Measurements from ENCODE around the gene PRIM1. TPM values are rescaled to one million over a fixed set of nuclear protein-coding genes. Genes with fewer than 3 reads are reported as not detected.
"Not testable (repeated sequence)": the region's sequence is repeated elsewhere in the genome, so short reads cannot be mapped to it uniquely, and the experiment has no call there.

The PRIM1 gene
- total RNA-seq = 12.7 and 16.2 TPM in 2 replicates

GRCh38 chr12:56751712-56752598, at the start of gene PRIM1:
PRIM1 (minus strand) TSS chr12:56752323; CDS start chr12:56752298, 25 bp downstream.
- peak; percentile 19 for DNase-seq (ENCODE audit: low read depth, low spot score)

- DNase-seq (ENCODE audit: low read depth, low spot score) = no peak
These were observed 48.1 kb upstream of the PRIM1 start for GRCh38 chr12:56800221-56800620.

- not testable (repeated sequence) for DNase-seq (ENCODE audit: low read depth, low spot score)
These were observed 47.2 kb upstream of the PRIM1 start for GRCh38 chr12:56799345-56799744.

DNA sequence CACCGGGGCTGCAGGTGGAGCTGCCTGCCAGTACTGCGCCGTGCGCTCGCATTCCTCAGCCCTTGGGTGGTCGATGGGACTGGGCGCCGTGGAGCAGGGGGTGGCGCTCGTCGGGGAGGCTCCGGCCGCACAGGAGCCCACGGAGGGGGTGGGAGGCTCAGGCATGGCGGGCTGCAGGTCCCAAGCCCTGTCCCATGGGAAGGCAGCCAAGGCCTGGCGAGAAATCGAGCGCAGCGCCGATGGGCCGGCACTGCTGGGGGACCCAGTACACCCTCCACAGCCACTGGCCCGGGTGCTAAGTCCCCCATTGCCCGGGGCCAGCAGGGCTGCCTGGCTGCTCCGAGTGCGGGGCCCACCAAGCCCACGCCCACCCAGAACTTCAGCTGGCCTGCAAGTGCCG, 43.7 kb upstream of the PRIM1 start:
- not testable (repeated sequence) for DNase-seq (ENCODE audit: low read depth, low spot score)

GRCh38 chr12:56795046-56795562, 43.0 kb upstream of the PRIM1 start:
- DNase-seq (ENCODE audit: low read depth, low spot score) = not testable (repeated sequence)

- DNase-seq (ENCODE audit: low read depth, low spot score) = not testable (repeated sequence)
These were observed 41.0 kb upstream of the PRIM1 start for GRCh38 chr12:56793124-56793523.

DNA sequence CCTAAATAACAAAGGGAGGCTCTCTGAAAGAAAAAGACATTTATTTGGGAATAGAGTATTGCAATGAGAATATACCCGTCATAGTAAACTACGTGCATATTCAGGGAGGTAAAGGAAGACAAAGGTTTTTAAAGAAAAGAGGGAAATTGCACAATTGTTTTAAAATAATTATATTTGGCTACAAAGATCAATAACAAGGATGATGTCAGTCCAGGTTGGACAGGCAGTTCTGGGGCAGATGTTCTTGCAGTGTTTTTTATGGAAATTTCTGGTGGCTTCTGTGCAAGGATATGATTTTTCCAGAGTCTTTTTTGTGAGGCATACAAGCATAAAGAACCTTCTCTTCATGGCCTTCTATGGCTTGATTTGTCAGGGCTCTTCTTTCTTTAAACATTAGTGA, 40.6 kb upstream of the PRIM1 start:
- no peak for DNase-seq (ENCODE audit: low read depth, low spot score)

DNA sequence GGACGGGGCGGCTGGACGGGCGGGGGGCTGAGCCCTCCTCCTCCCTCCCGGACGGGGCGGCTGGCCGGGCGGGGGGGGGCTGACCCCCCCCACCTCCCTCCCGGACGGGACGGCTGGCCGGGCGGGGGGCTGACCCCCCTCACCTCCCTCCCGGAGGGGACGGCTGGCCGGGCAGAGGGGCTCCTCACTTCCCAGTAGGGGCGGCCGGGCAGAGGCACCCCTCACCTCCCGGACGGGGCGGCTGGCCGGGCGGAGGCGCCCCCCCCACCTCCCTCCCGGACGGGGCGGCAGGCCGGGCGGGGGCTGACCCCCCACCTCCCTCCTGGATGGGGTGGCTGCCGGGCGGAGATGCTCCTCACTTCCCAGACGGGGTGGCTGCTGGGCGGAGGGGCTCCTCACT, 37.3 kb upstream of the PRIM1 start:
- not testable (repeated sequence) for DNase-seq (ENCODE audit: low read depth, low spot score)

DNA sequence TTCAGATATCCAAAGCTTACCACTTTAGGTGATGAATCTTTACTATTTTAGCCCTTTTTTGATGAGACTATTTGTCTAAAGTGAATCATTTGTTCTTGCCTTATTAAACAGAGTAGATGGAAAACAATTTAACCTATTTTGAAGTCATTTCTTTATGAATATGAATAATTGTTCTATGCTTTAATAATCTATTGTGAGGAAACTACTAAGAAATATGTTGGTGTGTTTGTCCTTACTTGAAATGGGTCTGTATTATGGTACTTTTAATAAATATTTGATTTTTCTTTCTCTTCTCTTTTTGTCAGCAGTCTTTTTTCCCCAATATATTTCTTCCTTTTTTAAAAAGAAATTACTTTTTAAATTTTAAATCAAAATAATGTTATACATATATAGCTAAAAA, 35.4 kb upstream of the PRIM1 start:
- DNase-seq (ENCODE audit: low read depth, low spot score) = no peak

GRCh38 chr12:56785874-56786273, 33.8 kb upstream of the PRIM1 start:
- no peak for DNase-seq (ENCODE audit: low read depth, low spot score)

- no peak for DNase-seq (ENCODE audit: low read depth, low spot score)
These were observed 33.2 kb upstream of the PRIM1 start for GRCh38 chr12:56785141-56785865.

DNA sequence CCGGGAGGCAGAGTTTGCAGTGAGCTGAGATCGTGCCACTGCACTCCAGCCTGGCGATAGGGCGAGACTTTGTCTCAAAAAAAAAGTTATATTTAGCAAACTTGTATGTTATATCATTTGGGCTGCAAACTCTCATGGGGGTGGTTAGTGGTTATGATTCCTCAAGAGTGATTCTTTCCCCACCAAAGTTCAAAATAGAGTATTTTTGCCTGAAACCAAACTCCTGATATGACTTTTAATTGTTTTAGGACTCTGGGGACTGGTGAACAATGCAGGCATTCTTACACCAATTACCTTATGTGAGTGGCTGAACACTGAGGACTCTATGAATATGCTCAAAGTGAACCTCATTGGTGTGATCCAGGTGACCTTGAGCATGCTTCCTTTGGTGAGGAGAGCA, 29.6 kb upstream of the PRIM1 start:
- DNase-seq (ENCODE audit: low read depth, low spot score) = no peak

GRCh38 chr12:56778756-56779155, 26.6 kb upstream of the PRIM1 start:
- no peak for DNase-seq (ENCODE audit: low read depth, low spot score)

DNA sequence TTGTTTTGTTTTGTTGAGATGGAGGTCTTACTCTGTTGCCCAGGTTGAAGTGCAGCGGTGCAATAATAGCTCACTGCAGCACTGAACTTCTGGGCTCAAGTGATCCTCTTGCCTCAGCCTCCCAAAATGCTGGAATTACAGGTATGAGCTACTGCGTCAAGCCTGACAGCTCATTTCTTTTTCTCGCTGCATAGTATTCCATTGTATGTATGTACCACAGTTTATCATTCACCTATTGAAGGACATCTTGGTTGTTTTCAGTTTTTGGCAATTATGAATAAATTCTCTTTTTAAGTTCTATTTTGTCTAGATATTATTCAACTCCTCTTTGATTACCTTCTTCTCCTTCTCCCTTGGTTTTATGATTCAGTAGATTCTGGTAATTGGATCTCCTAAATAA, 24.5 kb upstream of the PRIM1 start:
- DNase-seq (ENCODE audit: low read depth, low spot score) = no peak

GRCh38 chr12:56775638-56776037, 23.5 kb upstream of the PRIM1 start:
- DNase-seq (ENCODE audit: low read depth, low spot score) = no peak

GRCh38 chr12:56773113-56773512, 21.0 kb upstream of the PRIM1 start:
- DNase-seq (ENCODE audit: low read depth, low spot score) = no peak

DNA sequence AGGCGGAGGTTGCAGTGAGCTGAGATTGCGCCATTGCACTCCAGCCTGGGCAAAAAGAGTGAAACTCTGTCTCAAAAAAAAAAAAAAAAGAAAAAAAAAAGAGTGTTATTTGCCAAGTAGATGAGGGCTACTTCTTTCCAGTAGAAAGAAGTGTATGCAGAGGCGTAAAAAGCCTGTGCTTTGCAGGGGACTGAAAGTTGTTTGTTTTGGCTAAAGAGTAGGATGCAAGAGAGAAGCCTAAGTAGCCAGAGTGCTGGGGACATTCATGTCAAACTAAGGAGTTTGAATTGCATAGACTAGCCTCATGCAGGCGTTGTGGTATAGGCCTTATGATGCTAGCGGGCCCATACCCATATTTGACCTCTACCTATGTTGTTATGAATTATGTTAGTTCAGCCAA, 20.5 kb upstream of the PRIM1 start:
- no peak for DNase-seq (ENCODE audit: low read depth, low spot score)

DNA sequence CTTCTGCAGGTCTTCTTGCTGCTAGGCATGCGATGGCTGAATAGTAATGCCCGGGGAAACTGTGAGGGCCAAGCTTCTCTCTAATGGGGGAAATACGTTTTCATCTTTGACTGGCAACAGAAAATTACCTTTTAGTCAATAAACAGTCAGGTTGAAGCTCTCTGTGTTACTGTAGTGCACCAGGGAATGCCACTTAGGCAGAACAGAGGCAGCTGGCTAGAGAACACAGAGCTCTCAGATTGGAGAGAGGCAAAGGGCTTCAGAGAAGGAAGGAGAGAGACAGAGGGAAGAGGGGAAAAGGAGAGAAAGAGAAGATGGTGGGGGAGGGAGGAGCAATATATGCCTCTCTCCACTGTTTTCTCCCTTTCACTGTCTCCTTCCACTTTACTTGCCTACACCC, 17.7 kb upstream of the PRIM1 start:
- DNase-seq (ENCODE audit: low read depth, low spot score) = no peak

GRCh38 chr12:56768424-56768823, 16.3 kb upstream of the PRIM1 start:
- DNase-seq (ENCODE audit: low read depth, low spot score) = no peak

GRCh38 chr12:56766535-56766934, 14.4 kb upstream of the PRIM1 start:
- no peak for DNase-seq (ENCODE audit: low read depth, low spot score)

- DNase-seq (ENCODE audit: low read depth, low spot score) = no peak
These were observed 11.9 kb upstream of the PRIM1 start for GRCh38 chr12:56763753-56764657.

Data from pulmonary artery endothelial cell (primary cell).